ENCODE results near the gene AZIN2.
A peak's percentile ranks its signal among the peaks of the same experiment; 100 is the strongest.

- peak in 2 of 3 donors; percentile 11 to 15 for TF ChIP-seq CTCF (IDR thresholded peaks at IDR 0.05)
- TF ChIP-seq POLR2A (IDR thresholded peaks at IDR 0.05): no peak
- no peak for TF ChIP-seq EP300 (IDR thresholded peaks at IDR 0.05)
Observed at GRCh38 chr1:33137800-33138199, 56.8 kb downstream of the AZIN2 start.

All from ovary (tissue), 3 donors.